ENCODE data around the gene NSD2. TPM values are rescaled to one million over a fixed set of nuclear protein-coding genes. Genes with fewer than 3 reads are reported as not detected.

The NSD2 gene
- total RNA-seq, 2 donors from 2014 or later = 153 to 208 TPM

GRCh38 chr4:1985294-1985693, 114.1 kb downstream of the NSD2 start:
- no peak overlapping the region for H3K4me3 ChIP-seq (ENCODE audit: low read length)
- Mint-ChIP-seq H3K27me3 (ENCODE audit: insufficient read depth) (no peaks in the 10 kb centered on the region), H3K36me3 (ENCODE audit: low read depth) (peaks cover 38% of the 10 kb centered on the region), H3K4me3 (no peak overlapping the region), H3K9me3 (no peaks in the 10 kb centered on the region), H3K4me1 (no peaks in the 10 kb centered on the region), H3K27ac (no peak overlapping the region)
- 96 to 98% methylated on average over 5 to 14 of the region's 14 CpGs for WGBS, 2 experiments (ENCODE audit: insufficient coverage in 1 of 2, insufficient read length in 1 of 2)
- no peak for DNase-seq
- TF ChIP-seq CTCF (conservative IDR thresholded peaks at IDR 0.05) = no peak
- peak overlapping the region; percentile 24 for H3K27ac ChIP-seq (ENCODE audit: low read depth, low read length)
- no peaks in the 10 kb centered on the region for H3K4me1 ChIP-seq (ENCODE audit: control insufficient read depth, insufficient read depth, low read length)
- H3K9me3 ChIP-seq (ENCODE audit: control insufficient read depth, low read length) = no peaks in the 10 kb centered on the region
- no peak overlapping the region for H3K9ac ChIP-seq (ENCODE audit: extremely low read depth, low read length, poor library complexity, severe bottlenecking)
- peaks cover 60% of the 10 kb centered on the region for H3K36me3 ChIP-seq (ENCODE audit: control insufficient read depth, insufficient read depth, low read length)
- no peaks in the 10 kb centered on the region for H3K27me3 ChIP-seq (ENCODE audit: control insufficient read depth, insufficient read depth, low read length, poor library complexity, severe bottlenecking)

GRCh38 chr4:1985780-1986577, 114.8 kb downstream of the NSD2 start:
- H3K9me3 Mint-ChIP-seq = no peaks in the 10 kb centered on the region
- Histone ChIP-seq H3K9ac (ENCODE audit: extremely low read depth, low read length, poor library complexity, severe bottlenecking) (no peak overlapping the region), H3K27ac (ENCODE audit: low read depth, low read length) (peak overlapping the region; percentile 24), H3K36me3 (ENCODE audit: control insufficient read depth, insufficient read depth, low read length) (peaks cover 64% of the 10 kb centered on the region), H3K9me3 (ENCODE audit: control insufficient read depth, low read length) (no peaks in the 10 kb centered on the region), H3K4me1 (ENCODE audit: control insufficient read depth, insufficient read depth, low read length) (no peaks in the 10 kb centered on the region), H3K4me3 (ENCODE audit: low read length) (no peak overlapping the region), H3K27me3 (ENCODE audit: control insufficient read depth, insufficient read depth, low read length, poor library complexity, severe bottlenecking) (no peaks in the 10 kb centered on the region)
- H3K4me3 Mint-ChIP-seq = no peak overlapping the region
- no peak for TF ChIP-seq CTCF (conservative IDR thresholded peaks at IDR 0.05)
- DNase-seq = no peak
- H3K4me1 Mint-ChIP-seq = no peaks in the 10 kb centered on the region
- H3K27ac Mint-ChIP-seq = no peak overlapping the region
- 95 to 97% methylated on average over 37 to 54 of the region's 54 CpGs for WGBS, 2 experiments (ENCODE audit: insufficient coverage in 1 of 2, insufficient read length in 1 of 2)
- H3K27me3 Mint-ChIP-seq (ENCODE audit: insufficient read depth) = no peaks in the 10 kb centered on the region
- peaks cover 39% of the 10 kb centered on the region for H3K36me3 Mint-ChIP-seq (ENCODE audit: low read depth)

- no peak overlapping the region for H3K27ac Mint-ChIP-seq
- Histone ChIP-seq H3K27me3 (ENCODE audit: control insufficient read depth, insufficient read depth, low read length, poor library complexity, severe bottlenecking) (no peaks in the 10 kb centered on the region), H3K27ac (ENCODE audit: low read depth, low read length) (no peak overlapping the region), H3K9me3 (ENCODE audit: control insufficient read depth, low read length) (no peaks in the 10 kb centered on the region), H3K9ac (ENCODE audit: extremely low read depth, low read length, poor library complexity, severe bottlenecking) (no peak overlapping the region), H3K4me1 (ENCODE audit: control insufficient read depth, insufficient read depth, low read length) (no peaks in the 10 kb centered on the region), H3K4me3 (ENCODE audit: low read length) (no peak overlapping the region), H3K36me3 (ENCODE audit: control insufficient read depth, insufficient read depth, low read length) (peaks cover 58% of the 10 kb centered on the region)
- 90% methylated on average over 14 to 22 of the region's 22 CpGs for WGBS, 2 experiments (ENCODE audit: insufficient coverage in 1 of 2, insufficient read length in 1 of 2)
- no peak overlapping the region for H3K4me3 Mint-ChIP-seq
- no peaks in the 10 kb centered on the region for H3K9me3 Mint-ChIP-seq
- no peaks in the 10 kb centered on the region for H3K4me1 Mint-ChIP-seq
- no peaks in the 10 kb centered on the region for H3K27me3 Mint-ChIP-seq (ENCODE audit: insufficient read depth)
- DNase-seq = no peak
- TF ChIP-seq CTCF (conservative IDR thresholded peaks at IDR 0.05) = no peak
- peaks cover 37% of the 10 kb centered on the region for H3K36me3 Mint-ChIP-seq (ENCODE audit: low read depth)
These were observed 115.5 kb downstream of the NSD2 start for GRCh38 chr4:1986578-1987210.
